ENCODE measurements around the gene TAOK2.

Gene TAOK2

DNA sequence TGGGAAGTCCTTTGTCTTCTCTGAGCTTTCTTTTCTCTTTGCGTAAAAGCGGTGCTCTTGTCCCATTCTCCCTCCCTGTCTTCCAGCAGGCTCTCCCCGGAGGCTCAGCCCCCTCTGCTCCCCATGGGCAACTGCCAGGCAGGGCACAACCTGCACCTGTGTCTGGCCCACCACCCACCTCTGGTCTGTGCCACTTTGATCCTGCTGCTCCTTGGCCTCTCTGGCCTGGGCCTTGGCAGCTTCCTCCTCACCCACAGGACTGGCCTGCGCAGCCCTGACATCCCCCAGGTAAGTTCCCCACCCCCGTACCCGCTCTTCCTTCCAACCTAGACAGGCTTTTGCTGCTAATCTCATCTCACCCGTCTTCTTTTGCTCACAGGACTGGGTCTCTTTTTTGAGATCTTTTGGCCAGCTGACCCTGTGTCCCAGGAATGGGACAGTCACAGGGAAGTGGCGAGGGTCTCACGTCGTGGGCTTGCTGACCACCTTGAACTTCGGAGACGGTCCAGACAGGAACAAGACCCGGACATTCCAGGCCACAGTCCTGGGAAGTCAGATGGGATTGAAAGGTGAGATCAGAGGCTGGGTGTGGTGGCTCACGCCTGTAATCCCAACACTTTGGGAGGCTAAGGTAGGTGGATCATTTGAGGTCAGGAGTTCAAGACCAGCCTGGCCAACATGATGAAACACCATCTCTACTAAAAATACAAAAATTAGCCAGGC is 10.5 kb upstream of the TAOK2 start:
- no peak for DNase-seq

- DNase-seq: no peak
Measured at GRCh38 chr16:29968205-29968604, 5.5 kb upstream of the TAOK2 start.

DNA sequence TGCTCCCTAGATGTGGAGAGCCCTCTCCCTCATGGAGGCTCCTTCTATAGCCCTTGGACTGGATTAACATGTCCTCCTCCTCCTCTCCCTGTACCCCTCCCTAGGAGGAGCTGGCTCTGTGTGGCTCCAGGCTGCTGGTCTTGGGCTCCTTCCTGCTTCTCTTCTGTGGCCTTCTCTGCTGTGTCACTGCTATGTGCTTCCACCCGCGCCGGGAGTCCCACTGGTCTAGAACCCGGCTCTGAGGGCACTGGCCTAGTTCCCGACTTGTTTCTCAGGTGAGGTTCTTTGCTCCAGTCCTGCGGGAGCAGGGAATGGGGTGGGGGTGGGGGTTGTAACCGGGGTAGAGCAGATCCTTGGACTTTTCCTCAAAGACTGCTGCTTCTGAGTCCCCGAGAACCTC is 2.4 kb upstream of the TAOK2 start:
- no peak for DNase-seq

GRCh38 chr16:29972500-29972899 is 1.2 kb upstream of the TAOK2 start:
- no peak for DNase-seq

DNA sequence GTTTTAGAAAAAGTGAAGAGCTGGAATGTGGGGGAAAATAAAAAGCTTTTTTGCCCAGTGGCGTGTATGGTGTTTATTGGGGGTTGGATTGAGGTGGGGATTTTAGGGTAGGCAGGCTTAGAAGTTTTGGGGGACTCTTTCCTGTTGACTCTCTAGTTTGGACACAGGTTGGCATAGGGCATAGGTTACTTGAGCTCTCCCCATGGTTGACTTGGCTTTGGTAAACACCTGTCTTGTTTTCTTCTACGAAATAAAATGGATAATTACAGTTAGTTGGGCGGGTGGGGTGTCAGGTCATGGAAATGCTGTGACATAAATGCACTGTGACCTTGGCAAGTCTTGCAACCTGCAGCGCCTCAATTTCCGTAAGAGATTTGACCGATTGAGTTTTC is 680 bp upstream of the TAOK2 start:
- no peak for DNase-seq

- DNase-seq: no peak
Measured at GRCh38 chr16:29974291-29975133, 844 bp downstream of the TAOK2 start.

DNA sequence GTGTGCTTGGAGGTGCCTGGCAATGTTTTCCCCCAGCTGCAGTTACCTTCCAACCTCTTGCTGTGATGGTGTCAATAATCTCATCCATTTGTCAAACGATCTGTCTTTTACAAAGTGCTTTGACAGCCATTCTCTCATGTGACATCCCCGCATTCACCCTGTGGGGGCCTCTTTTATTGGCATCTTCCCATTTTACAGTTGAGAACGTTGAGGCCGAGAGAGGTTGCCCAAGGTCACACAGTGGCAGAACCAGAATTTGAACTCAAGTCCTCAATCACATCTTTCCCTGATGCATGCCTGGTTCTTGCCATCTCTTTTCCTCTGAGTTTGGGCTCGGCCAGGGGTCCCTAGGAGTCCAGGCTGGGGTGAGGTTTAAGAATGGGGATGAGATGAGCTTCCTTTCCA is 1.5 kb downstream of the TAOK2 start:
- DNase-seq: no peak

DNA sequence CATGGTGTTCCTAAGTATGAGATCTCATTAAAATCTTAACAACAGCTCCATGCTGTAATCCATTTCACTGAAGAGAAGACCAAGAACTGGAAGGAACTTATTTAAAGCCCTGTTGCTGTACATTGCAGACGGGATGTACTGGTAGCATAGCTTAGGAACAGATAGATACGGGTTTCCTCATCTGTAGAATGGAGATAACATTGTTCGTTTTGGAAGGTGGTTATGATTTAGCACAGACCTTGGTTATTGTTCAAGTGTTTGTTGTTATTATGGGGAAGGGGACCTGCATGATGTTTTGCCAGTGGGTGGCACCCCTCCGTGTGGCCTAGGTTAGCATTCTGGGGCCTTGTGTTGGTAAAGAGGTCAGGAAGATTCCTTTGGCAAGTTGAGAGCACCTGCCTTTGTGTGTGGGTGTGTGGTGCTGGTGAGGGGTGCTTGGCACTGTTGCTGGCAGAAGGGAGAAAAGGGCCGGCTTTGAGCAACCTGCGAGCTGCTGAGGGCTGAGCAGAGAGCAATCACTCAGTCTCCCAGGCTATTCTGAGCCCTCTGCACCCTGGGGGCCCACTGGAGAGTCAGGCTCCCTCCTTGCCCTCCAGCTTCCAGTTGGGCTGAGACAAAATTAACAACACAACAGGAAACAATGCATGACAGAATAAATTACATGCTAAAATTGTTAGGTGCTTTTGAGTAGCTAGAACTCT is 2.3 kb downstream of the TAOK2 start:
- no peak for DNase-seq

GRCh38 chr16:29977063-29977825 is 3.6 kb downstream of the TAOK2 start:
- DNase-seq: no peak

- no peak for DNase-seq
Measured at GRCh38 chr16:29978081-29978480, 4.4 kb downstream of the TAOK2 start.

GRCh38 chr16:29978564-29979270 is 5.0 kb downstream of the TAOK2 start:
- no peak for DNase-seq

DNA sequence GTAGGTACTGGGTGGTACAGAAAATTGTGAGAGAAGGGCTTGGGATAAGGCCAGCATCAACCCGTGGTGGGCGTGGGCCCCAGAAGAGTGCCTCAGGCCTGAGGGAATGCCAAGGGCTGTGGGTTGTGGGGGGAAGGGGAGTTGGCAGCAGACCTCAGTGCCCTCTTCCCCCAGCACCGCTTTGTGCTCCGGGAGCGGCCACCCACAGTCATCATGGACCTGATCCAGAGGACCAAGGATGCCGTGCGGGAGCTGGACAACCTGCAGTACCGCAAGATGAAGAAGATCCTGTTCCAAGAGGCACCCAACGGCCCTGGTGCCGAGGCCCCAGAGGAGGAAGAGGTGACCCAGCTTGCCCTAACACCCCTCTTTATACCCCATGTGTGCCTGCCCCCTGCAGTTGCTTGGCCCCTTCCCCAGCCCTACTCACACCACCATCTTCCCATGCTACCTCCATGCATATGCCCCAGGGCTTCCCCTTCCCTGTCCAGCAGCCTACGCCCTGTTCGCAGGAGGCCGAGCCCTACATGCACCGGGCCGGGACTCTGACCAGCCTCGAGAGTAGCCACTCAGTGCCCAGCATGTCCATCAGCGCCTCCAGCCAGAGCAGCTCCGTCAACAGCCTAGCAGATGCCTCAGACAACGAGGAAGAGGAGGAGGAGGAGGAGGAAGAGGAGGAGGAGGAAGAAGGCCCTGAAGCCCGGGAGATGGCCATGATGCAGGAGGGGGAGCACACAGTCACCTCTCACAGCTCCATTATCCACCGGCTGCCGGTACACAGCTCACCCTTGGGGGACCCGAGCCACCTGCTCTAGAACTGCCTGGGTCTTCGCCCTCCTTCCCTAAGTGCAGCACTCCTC is 9.1 kb downstream of the TAOK2 start:
- no peak for DNase-seq

- DNase-seq: no peak
Measured at GRCh38 chr16:29983420-29984136, 9.9 kb downstream of the TAOK2 start.

DNA sequence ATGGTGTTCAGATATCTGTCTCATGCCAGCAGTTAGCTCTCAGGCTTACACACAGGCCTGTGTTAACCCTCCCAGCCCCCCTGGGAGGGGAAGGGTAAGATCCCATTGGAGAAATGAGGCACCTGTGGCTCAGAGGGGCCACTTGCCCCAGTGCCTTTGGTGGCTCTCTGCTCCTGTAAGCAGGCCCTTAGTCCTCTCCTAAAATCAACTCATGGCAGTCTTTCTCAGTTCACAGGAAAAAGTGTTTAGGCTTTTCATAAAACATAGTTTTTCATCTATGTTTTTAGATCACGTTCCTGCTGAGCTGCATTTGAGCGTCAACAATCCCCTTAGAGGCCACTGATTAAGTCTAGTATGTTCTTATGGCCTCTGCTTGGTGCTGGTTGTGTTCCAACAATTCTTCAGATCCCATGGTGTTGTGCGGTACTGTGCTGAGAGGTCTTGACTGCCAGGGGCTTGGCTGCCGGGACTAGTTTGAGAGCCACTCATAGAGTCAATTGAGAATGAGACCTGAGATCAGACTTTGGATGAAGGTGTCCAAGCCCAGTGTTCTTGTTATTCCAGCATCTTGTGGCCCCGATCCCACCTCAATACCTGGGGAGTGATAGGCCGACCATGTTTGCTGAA is 10.6 kb downstream of the TAOK2 start:
- DNase-seq: no peak

GRCh38 chr16:29984764-29985147 is 11.1 kb downstream of the TAOK2 start:
- DNase-seq: no peak

DNA sequence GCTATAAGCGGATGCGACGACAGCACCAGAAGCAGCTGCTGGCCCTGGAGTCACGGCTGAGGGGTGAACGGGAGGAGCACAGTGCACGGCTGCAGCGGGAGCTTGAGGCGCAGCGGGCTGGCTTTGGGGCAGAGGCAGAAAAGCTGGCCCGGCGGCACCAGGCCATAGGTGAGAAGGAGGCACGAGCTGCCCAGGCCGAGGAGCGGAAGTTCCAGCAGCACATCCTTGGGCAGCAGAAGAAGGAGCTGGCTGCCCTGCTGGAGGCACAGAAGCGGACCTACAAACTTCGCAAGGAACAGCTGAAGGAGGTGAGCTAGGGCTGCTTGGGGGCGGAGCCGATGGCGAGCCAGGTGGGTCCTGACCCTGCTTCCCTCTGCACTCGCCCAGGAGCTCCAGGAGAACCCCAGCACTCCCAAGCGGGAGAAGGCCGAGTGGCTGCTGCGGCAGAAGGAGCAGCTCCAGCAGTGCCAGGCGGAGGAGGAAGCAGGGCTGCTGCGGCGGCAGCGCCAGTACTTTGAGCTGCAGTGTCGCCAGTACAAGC is 11.7 kb downstream of the TAOK2 start:
- no peak for DNase-seq

- DNase-seq: no peak
Measured at GRCh38 chr16:29986231-29986630, 12.6 kb downstream of the TAOK2 start.

- no peak for DNase-seq
Measured at GRCh38 chr16:29986931-29987330, 13.3 kb downstream of the TAOK2 start.

DNA sequence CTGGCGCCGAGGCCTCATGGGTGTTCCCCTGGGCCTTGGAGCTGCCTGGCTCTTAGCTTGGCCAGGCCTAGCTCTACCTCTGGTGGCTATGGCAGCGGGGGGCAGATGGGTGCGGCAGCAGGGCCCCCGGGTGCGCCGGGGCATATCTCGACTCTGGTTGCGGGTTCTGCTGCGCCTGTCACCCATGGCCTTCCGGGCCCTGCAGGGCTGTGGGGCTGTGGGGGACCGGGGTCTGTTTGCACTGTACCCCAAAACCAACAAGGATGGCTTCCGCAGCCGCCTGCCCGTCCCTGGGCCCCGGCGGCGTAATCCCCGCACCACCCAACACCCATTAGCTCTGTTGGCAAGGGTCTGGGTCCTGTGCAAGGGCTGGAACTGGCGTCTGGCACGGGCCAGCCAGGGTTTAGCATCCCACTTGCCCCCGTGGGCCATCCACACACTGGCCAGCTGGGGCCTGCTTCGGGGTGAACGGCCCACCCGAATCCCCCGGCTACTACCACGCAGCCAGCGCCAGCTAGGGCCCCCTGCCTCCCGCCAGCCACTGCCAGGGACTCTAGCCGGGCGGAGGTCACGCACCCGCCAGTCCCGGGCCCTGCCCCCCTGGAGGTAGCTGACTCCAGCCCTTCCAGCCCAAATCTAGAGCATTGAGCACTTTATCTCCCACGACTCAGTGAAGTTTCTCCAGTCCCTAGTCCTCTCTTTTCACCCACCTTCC is 13.9 kb downstream of the TAOK2 start:
- no peak for DNase-seq
